RWPE1 (cell line): ENCODE results near the gene GPR108.

ENCODE experiments used
- CTCF ChIA-PET: fragments of 350-600 bp; sonication (Branson Sonifier 250); formaldehyde crosslinking; extraction: SDS; loops from one replicate; lab custom pipeline; 2021; lab: Yijun Ruan, JAX
- POLR2A ChIA-PET: fragments of 400-600 bp; formaldehyde crosslinking; extraction: SDS; loops from one replicate; lab custom pipeline; 2020; ENCODE audit warnings: antibody characterized with exemption; ENCODE audit not compliant: low non-redundant PET; lab: Yijun Ruan, JAX
- DNase-seq: peaks from one replicate; pipeline ENCODE4 v3.0.0; 2012; ENCODE audit warnings: low spot score
- H3K27ac ChIP-seq: fragments of 450-650 bp; 2 replicates; pipeline ENCODE4 v1.5.1; 2017
- CTCF ChIP-seq: fragments of 450-650 bp; conservative IDR thresholded peaks from 2 replicates; pipeline ENCODE4 v1.5.1; 2017; ENCODE audit warnings: low read depth, mild to moderate bottlenecking

Gene GPR108

GRCh38 chr19:6729573-6730152, 7.7 kb downstream of the GPR108 start:
- no peak for DNase-seq
- peak overlapping the region; percentile 50 for H3K27ac ChIP-seq
- POLR2A ChIA-PET: no interaction called here
- TF ChIP-seq CTCF: no peak
- CTCF ChIA-PET: no interaction called here

- H3K27ac ChIP-seq: peak overlapping the region; percentile 58
- CTCF ChIA-PET: no interaction called here
- POLR2A ChIA-PET: no interaction called here
- no peak for TF ChIP-seq CTCF
- DNase-seq: no peak
Measured at GRCh38 chr19:6728346-6728745, 9.0 kb downstream of the GPR108 start.

GRCh38 chr19:6725513-6726231, 11.7 kb downstream of the GPR108 start:
- no peak for TF ChIP-seq CTCF
- no peak for DNase-seq
- POLR2A ChIA-PET: no interaction called here
- H3K27ac ChIP-seq: peak overlapping the region; percentile 90
- CTCF ChIA-PET: no interaction called here

GRCh38 chr19:6724631-6725492, 12.5 kb downstream of the GPR108 start:
- CTCF ChIA-PET: no interaction called here

GRCh38 chr19:6723738-6724137, 13.6 kb downstream of the GPR108 start:
- peak overlapping the region; percentile 90 for H3K27ac ChIP-seq
- TF ChIP-seq CTCF: no peak
- no peak for DNase-seq
- ChIA-PET CTCF (no interaction called here), POLR2A (no interaction called here)

More at GRCh38 chr19:6724631-6725492, 12.5 kb downstream of the GPR108 start:
- no peak for TF ChIP-seq CTCF
- POLR2A ChIA-PET: no interaction called here
- no peak for DNase-seq
- peak overlapping the region; percentile 90 for H3K27ac ChIP-seq

GRCh38 chr19:6723108-6723618, 14.2 kb downstream of the GPR108 start:
- no peak for DNase-seq
- ChIA-PET POLR2A (no interaction called here), CTCF (no interaction called here)
- H3K27ac ChIP-seq: peak overlapping the region; percentile 90
- no peak for TF ChIP-seq CTCF
